NCI-H1105 (cell line): ENCODE results near the gene ZMAT2.
"Not testable (repeated sequence)": the region's sequence is repeated elsewhere in the genome, so short reads cannot be mapped to it uniquely, and the experiment has no call there.

ENCODE experiments used
- DNase-seq: peaks from one replicate; lab custom pipeline; 2025; lab: John Stamatoyannopoulos, UW

The ZMAT2 gene

DNA sequence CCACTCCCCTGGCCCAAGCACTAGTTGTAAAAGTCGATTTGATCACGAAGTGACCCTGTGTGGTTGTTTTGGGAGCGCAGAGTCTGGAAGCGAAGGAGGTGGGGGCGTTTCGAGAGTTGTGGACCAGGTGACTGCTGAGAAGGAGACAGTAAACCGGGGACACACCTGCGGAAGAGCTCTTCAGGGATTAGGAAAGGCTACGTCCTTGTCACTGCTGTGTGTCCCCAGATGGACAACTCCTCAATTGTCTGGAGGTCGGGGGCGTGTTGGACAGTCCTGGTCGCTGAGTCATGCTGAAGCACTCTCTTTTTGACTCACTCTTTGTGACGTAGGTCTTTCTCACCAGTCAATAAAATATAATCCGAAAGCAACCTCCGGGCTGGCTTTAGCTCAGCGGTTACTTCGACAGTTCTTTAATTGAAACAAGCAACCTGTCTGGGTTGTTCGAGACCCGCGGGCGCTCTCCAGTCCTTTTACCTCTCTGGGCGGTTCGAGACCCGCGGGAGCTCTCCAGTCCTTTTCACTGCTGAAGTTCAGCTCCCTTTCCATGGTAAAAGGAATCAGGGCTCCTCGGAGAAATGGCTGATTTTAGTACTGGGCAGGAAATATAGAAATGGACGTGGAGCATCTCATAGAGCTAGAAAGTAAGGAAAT, 10.8 kb downstream of the ZMAT2 start:
- DNase-seq = no peak

DNA sequence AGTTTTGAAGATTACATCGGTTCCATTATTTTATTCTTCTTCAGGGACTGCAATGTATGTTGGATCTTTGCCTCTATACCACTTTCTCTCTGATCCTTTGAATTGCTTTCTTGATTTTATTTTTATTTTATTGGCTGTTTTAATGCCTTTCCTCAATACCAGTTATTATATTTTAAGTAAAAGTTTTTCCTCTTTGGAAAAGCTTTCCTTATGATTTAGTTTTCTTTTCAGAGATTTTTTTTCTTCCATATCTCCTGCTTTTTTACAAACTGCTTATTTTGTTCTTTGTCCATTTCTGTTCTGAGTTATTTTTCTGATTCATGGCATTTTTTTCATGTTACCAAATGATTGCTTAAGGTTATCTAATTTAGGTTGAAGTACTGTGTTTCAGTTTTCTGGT, 11.5 kb downstream of the ZMAT2 start:
- no peak for DNase-seq

DNA sequence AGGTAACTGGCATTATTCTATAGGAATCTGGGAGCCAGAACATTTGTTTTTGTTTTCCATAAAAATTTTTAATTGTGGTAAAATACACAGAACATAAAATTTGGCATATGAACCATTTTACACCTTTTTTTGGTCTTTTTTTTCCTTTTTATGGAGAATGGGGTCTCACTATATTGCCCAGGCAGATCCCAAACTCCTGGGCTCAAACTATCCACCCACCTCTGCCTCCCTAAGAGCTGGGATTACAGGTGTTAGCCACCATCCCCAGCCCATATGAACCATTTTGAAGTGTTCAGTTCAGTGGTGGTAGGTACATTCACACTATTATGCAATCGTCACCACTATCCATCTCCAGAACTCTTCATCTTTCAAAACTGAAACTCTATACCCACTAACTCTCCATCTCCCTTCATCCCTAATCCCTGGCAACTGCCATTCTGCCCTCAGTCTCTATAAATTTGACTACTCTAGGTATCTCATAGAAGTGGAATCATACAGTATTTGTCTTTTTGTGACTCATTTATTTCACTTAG, 13.4 kb downstream of the ZMAT2 start:
- no peak for DNase-seq

DNA sequence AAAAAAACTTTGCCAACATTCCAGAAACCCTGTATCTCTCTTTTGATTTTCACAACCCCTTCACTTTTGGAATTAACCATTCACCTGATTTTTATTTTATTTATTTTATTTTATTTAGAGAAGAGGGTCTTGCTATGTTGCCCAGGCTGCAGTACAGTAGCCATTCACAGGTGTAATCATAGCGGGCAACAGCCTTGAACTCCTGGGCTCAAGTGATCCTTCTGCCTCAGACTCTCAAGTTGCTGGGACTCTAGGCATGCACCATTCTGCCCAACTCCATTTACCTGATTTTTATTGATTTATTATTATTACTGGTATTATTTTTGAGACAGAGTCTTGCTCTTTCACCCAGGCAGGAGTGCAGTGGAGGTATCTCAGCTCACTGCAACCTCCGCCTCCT, 16.0 kb downstream of the ZMAT2 start:
- not testable (repeated sequence) for DNase-seq

DNA sequence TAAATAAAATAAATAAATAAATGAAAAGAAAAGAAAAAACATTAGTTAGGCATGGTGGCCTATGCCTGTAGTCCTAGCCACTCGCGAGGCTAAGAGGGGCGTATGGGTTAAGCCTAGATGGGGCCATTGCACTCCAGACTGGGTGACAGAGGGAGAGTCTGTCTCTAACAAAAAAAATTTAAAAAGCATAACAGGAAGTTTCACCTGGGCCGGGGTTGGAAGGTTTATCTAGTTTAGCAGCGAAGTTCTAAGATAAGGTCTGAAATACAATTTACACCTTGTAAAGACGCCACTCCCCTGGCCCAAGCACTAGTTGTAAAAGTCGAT, 18.0 kb downstream of the ZMAT2 start:
- no peak for DNase-seq

DNA sequence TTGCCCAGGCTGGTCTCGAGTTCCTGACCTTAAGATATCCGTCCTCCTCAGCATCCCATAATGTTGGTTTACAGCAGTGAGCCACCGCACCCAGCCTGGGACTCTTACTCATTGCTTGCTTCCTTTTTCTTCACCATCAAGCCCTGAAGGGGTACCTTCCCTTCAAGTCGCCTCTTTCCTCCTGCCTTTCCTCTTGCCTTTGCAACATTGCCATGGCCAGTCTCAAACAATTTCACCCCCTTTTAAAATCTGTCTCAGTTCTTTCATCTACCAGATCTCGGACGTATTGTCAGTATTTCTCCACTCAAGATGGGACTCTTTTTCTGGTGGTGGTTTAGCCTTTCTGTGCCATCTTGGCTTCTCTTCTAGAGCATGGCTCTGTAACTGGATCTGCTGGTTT, 20.5 kb downstream of the ZMAT2 start:
- not testable (repeated sequence) for DNase-seq

DNA sequence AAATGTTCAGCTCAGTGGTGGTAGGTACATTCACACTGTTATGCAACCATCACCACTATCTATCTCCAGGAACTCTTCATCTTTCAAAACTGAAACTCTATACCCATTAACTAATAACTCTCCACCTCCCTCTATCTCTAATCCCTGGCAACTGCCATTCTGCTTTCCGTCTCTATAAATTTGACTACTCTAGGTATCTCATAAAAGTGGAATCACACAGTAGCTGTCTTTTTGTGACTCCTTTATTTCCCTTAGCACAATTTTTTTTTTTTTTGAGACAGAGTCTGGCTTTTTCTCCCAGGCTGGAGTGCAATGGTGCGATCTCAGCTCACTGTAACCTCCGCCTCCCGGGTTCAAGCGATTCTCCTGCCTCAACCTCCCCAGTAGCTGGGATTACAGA, 21.1 kb downstream of the ZMAT2 start:
- not testable (repeated sequence) for DNase-seq

DNA sequence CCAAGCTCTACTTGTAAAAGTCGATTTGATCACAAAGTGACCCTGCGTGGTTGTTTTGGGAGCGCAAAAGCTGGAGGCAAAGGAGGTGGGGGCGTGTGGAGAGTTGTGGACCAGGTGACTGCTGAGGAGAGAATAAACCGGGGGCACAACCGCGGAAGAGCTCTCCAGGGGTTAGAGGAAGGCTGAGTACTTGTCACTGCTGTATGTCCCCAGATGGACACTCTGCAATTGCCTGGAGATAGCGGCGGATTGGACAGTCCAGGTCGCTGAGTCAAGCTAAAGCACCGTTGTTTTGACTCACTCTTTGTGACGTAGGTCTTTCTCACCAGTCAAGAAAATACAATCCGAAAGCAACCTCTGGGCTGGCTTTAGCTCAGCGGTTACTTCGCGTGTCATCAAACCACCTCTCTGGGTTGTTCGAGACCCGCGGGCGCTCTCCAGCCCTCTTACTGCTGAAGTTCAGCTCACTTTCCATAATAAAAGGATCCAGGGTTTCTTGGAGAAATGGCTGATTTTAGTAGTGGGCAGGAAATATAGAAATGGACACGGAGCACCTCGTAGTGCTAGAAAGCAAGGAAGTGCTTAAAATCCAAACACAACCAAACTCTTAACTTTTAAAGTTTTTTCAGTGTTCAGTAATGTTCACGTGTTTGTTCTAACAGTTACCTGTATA, 25.7 kb downstream of the ZMAT2 start:
- DNase-seq = no peak

DNA sequence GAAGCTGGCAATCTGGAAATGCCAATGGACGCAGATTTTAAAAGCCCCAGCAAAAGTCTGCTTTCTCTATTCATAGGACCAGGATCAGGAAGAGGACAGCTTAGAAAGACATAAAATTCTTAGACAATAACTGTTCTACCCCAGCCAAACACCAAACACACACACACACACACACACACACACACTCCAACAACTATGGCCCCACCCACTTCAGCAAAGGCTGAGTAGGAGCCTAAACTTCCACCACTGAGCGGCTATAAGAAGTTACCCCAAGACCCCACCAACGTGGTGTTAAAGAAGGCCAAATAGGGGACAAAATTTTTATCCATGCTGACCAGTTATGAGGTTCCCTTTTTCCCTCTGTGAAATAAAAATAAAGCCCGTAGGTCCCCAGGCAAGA, 32.9 kb downstream of the ZMAT2 start:
- no peak for DNase-seq

DNA sequence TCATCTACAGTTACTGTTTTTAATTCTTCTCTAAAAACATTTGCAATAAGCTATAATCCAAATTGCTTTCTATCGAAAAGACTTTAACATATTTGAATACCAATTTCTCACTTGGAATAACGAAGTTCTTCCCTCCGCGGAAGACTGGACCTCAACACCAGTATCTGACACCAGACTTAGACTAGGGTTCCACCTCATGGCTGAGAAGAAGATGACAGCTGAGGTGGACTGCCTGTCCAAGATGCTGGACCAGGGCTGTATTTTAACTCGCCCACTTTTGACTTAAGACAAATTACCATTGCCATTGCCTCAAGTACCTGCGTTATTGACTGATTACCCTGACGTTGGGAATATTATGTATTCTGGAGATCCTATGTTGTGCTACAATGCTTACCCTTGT, 34.1 kb downstream of the ZMAT2 start:
- no peak for DNase-seq

DNA sequence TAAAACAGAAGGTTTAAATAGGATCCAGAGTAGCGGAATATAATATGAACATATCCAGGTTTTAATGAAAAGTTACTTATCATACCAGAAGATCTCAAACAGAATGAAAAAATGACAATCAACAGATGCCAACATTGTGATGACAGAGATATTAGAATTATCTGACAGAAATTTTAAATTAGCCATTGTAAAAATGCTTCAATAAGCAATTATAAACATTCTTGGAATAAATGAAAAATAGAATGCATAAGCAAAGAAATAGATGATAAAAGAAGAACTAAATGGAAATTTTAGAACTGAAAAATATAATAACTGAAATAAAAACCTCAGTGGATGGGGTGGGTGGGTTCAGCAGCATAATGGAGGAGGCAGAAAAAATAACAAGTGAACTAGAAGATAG, 37.2 kb downstream of the ZMAT2 start:
- no peak for DNase-seq

DNA sequence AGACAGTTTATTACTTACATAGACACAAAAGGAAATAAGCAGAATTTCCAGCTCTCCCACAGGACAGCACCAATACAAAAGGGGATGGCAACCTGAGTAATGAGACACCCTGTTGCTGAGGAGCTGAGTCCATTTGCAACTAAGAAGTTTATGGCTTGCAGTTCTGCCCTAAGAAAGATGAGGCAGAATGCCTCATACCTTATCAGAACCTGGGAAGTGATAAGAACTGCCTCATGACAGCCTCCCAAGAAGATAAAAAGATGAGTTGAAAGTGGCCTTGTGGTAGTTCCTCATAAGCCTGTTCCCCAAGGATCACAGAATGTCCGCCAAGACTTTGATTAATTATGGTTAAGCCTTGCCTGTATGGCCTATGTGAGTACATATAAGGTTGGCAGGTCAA, 41.7 kb downstream of the ZMAT2 start:
- DNase-seq = no peak

DNA sequence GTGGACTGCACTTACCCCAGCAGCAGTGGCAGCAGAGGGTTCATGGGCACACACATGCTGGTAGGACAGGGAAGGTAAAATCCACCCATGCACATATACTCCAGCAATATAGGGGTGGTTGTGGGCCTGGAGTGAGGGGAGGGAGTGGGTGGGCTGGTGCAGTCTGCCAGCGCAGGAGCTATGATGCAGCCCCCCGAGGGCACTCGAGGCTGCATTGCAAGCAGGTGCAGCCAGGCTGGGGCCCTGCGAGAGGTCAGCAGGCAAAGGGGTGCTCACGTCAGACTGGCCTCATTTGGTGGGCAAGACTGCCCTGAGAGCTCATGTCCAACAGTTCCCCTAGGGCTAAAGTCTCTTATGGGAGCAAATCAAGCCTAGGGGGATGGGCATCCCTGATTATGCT, 53.3 kb downstream of the ZMAT2 start:
- no peak for DNase-seq
